Ramos (cell line): ENCODE results near the gene OCA2.
"Not testable (repeated sequence)": the region's sequence is repeated elsewhere in the genome, so short reads cannot be mapped to it uniquely, and the experiment has no call there.

Experiments
- in situ Hi-C: fragments of 300-500 bp; cut with MboI; formaldehyde crosslinking; loops from one replicate; pipeline ENCODE4 v1.14.3; 2022; ENCODE audit warnings: low sequenced_read_pairs; ENCODE audit not compliant: unreplicated experiment

The OCA2 gene

DNA sequence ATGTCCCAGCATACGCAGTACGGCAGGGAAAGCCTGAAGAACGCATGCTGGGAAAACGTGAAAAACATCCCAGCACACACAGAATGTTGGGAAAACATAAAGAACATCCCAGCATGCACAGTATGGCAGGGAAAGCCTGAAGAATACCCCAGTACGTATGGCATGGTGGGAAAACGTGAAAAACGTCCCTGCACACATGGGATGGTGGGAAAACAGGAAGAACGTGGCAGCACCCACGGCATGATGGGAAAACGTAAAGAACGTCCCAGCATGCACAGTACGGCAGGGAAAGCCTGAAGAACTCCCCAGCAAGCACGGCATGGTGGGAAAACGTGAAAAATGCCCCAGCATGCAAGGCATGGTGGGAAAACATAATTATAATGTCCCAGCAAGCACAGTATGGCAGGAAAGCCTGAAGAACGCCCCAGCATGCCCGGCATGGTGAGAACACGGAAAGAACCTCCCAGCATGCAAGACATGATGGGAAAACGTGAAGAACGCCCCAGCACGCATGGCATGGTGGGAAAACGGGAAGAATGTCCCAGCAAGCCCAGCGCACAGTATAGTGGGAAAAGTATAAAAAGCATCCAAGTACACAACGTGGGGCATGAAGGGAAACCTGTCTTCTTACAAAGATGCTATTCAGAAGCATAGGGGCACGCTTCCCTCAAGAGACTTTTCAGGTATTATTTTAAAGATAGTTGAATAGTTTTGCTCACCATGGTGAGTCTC is 128.3 kb downstream of the OCA2 start:
- in situ Hi-C loops = no loop called here

DNA sequence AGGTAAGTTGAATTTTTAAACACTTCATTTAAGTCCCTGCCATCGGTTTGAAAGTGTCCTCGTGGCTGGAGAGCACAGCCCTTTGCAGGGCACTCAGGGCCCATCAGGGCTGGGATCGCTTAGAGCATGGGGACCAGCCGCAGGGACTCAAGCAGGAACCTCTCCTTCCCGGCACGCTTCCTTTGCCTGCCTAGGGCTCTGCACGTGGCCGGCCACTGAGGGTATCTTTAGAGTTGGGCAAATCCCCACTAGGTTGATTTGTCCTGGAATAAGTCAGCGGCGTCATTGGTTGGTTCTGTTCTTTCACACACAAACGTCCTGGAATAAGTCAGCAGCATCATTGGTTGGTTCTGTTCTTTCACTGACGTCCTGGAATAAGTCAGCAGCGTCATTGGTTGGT is 131.6 kb downstream of the OCA2 start:
- in situ Hi-C loops = no loop called here

DNA sequence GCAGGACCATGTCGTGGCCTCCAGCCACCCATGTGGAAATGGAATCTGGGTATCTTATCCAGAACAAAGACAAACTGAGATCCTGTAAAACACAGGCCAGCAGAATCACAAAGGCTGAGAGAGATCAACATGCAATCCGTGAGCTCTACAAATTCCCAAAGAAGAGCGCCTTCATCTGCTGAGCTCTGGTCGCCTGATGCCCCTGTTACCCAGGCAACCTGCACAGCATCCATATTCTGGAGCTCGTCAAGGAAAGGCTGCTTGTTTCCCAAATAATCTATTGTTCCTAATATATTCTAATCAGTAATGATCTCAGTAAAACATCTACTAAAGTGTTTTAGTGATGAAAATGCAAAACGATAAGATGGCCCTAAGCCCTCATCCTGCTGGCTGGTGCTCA is 133.6 kb downstream of the OCA2 start:
- in situ Hi-C loops = no loop called here

DNA sequence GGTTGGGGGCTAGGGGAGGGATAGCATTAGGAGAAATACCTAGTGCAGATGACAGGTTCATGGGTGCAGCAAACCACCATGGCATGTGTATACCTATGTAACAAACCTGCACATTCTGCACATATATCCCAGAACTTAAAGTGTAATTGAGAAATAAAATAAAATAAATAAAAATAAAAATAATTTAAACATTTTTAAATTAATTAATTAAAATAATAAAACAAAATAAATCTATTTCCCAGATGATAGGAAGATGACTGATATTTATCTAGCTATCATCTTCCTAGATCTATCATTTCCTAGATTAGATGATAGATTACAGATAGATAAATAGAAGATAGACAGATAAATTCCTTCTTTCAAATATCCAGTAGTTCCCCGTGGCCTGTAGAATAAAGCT is 137.3 kb downstream of the OCA2 start:
- in situ Hi-C loops = no loop called here

DNA sequence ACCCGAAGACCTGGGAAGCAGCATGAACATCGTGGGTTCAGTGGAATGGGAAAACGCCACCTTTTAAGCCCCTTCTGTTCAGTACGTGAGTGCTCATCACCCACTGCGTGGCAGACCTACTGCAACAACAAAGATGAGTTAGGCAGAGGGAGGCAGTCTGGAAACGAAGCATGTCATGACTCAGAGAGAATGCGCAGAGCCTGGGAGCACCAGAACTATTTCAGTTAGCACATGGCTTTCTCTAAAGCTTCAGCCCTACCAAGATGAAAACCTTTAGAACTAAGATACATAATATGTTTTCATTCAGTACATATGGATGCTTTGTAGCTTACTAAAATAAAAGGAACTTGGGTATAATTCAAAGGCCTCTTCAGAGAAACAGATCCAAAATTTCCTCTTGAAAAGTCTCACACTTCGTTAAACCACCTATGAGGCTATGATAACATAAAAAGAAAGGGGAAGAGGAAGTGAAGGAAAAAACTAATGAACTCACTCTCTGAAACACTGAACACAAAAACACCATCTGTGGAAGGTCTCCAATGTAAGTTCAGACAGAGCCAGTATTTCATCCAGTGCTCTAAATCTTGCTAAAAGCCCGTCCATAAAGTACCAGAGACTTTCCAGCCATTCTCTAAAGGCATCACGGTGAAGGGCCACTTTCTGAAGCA is 140.1 kb downstream of the OCA2 start:
- in situ Hi-C loops = no loop called here

DNA sequence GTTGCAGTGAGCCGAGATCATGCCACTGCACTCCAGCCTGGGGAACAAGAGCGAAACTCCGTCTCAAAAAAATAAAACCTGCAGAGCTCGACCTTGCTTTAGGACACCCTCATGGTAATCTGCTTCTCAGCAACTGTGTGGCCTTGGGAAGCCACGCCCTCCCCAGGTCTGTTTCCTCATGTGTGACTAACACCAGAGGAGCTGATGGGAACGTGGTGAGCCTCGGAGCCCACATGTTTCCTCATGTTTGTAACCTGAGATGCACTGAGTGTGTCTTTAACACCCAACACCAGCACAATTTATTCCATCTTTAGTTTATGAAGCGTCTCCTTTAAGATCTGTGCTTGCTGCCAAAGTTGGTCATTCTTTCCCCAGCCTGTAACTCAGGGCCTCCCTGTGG is 142.8 kb downstream of the OCA2 start:
- in situ Hi-C loops = no loop called here

DNA sequence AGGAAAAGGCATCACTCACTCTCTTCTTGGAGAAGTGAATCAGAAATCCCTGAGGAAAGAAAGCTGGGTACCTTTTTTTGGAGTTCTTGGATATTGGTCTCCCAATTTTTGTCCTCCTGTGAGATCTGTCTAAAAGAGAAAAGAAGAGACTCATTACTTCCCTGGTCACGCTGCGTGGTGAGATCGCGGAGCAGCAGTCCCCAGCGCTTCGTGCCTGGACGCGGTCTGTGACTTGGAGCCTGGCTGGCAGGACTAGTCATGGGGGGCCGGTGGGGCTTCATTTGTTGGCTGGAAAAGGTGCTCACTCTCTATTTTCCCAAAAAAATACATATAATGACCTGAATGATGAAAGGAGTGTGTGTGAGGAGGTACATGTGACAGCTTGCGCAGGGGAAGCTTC is 144.0 kb downstream of the OCA2 start:
- in situ Hi-C loops = no loop called here

DNA sequence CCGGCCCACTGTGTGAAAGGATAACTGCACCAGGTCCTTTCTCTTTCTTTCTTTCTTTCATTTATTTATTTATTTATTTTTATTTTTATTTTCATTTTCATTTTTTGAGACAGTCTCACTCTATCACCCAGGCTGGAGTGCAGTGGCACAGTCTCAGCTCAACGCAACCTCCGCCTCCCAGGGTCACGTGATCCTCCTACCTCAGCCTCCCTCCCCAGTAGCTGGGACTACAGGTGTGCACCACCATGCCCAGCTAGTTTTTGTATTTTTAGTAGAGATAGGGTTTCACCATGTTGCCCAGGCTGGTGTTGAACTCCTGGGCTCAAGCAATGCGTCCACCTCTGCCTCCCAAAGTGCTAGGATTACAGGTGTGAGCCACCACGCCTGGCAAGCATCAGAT is 146.5 kb downstream of the OCA2 start:
- in situ Hi-C loops = not testable (repeated sequence)

DNA sequence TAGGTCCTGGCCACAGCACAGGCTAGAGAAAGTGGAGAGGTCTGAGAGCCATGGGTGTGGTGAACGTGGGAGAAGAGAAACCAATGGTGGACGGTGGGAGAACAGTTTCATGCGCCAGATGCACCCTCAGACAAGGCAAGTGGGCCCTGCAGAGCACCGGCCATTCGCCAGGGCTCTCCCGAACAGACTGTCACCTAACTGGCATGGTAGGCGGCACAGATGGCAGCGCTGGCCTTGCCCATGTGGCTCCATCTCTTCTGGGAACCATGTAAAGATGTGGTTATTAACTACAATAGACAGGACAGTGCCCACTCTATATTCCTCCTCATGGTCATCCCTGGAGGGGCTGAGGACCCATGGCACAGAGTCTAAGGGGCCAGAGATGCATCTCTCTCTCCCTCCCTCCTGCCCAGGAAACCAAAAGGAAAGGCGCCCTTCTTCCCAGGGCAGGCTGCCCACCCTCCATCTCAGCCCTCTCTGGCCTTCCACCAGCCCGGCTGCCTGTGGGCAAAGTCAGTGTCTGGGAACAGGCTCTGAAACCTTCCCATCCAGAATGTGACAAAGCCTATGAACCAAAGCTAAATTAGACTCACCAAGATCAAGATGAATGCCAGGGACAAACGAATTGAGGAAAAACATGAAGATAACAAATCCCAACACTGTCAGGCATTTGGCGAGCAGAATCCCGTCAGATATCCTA is 147.8 kb downstream of the OCA2 start:
- in situ Hi-C loops = no loop called here

DNA sequence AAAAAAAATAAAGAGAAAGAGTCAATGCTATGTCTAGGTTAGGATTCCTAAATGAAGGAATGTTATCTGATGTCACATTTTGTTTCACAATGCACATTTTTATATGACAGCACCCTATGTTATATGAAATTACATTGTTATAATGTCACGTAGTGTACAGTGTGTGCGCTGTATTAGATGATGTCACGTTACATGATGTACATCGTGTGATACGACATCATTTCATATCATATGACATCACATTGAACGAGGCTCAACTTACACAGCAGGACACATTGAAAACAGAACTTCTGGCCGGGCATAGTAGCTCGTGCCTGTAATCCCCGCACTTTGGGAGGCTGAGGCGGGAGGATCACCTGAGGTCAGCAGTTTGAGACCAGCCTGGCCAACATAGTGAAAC is 150.0 kb downstream of the OCA2 start:
- in situ Hi-C loops = no loop called here

DNA sequence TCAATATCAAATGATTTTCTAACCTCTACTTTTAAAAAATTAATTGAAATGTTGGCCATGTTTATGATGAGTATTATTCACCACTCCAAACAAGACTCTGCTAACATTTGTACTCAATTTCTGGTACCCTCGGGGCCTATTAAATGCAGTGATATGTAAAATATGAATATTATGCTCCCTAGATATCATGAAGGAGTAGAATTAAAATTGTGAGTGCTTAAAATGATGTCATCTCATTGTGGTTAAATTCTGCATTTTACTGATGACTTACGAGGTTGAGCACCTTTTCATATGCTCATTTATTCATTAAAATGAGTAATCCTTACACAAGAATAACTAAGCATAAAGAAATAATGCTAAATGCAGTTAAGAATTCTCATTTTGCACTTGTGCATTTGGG is 159.9 kb downstream of the OCA2 start:
- in situ Hi-C loops = loop anchor here (10.0 kb wide), 1 partner anchor 64 kb away; no protein-coding TSS in a partner anchor

DNA sequence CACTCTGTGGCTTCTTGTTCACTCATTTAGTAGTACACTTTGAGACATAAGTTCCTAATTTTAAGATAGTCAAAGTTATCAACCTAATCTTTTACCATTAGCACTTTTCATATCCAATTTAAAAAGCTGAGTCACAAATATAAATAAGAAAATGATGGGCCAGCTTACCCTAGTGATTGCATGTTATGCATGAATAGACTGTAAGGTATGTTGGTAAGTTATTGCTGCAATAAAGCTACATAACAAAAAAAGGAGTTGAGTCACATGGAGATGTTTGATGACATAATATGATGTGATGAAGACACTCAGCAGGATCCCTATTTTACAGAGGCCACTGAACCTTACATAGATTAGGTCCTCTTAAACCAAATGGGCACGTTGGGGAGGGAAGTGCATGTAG is 161.3 kb downstream of the OCA2 start:
- in situ Hi-C loops = loop anchor here (10.0 kb wide), 1 partner anchor 63 kb away; no protein-coding TSS in a partner anchor

DNA sequence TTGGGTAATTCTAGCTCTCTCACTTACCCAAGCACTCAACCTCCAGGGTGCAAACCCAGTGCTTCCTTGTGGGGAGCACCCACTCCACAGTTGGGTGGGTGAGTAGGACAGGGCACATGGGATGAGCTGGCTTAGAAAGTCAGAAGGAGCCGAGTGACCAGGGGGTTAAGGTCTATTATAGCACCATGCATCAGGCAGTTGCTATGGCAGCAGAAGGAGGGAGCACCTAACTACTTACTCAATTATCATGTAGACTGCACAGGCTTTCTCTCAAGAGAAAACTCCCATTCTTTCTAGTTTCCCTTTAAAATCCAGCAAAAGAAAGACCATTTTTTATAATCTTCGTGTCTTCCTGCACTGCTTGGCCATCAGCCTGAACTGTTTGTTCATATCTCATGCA is 163.0 kb downstream of the OCA2 start:
- in situ Hi-C loops = loop anchor here (10.0 kb wide), 1 partner anchor 61 kb away; no protein-coding TSS in a partner anchor

DNA sequence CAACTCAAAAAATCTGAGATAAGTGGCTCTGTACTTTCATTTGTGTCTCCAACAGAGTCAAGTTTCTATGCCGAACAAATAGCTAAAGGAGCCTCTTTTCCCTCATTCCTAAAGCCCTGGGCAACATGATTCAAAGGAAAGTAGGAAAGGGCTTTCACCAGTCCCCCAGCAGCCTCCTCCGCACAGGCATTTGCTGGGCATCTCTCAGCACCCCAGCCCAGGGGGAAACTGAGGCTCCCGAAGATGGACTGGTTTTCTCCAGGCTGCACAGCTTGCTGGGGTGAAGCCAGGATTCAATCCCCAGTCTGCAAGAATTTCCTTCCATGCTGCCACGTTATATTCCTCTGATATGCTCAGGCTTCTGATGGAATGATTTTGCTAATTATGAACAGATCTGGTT is 163.8 kb downstream of the OCA2 start:
- in situ Hi-C loops = loop anchor here (10.0 kb wide), 1 partner anchor 61 kb away; no protein-coding TSS in a partner anchor

DNA sequence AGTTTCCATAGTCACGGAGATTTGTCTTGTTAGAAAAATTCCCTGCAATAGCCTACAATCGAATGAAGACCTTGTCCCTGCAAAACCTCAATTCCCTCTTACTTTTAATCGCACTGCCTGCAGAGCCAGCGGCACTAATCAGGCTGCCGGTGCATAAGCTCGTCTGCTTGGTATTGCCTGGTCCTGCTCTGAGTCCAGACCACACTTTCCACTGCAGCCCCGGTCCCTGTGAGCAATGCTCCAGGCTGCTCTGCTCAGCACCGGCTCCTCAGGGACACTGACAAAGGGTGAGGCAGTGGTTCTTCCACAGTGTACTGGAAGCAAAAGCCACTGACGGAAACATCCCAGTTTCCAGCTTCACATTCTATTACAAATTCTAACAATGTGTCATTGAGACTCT is 164.3 kb downstream of the OCA2 start:
- in situ Hi-C loops = loop anchor here (10.0 kb wide), 1 partner anchor 60 kb away; no protein-coding TSS in a partner anchor

DNA sequence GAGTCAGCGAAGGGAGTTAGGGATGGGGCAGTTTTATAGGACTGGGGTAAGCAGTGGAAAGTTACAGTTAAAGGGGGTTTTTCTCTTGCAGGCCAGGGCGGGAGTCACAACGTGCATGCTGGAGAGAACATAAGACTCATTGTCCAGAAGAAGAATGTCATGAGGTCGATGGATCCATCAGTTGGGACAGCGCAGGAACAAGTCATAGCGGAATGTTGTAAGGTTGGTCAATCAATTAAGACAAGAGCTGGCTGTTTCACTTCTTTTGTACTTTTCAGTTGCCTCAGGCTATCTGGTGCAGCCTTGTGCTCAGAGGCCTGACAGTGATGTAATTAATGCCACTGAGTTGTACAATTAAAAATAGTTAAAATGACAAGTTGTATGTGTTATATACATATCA is 165.6 kb downstream of the OCA2 start:
- in situ Hi-C loops = loop anchor here (10.0 kb wide), 1 partner anchor 59 kb away; no protein-coding TSS in a partner anchor

DNA sequence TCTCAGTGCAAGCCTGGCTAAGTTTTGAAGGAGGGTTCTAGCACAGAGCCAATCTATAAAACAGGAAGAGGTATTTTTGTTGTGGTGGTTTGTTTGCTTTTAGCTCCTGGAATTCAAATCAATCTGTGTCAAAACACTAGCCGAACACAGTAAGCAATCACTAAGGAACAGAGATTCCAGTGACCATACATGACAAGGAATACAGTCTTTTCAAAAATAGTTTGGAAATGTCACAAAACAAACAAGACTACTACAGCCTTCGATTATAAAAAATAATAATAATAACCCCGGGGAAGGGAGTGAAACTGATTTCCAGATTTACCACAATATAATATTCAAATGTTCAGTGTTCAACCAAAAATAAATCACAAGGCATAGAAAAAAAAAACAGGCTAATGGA is 166.5 kb downstream of the OCA2 start:
- in situ Hi-C loops = loop anchor here (10.0 kb wide), 1 partner anchor 58 kb away; no protein-coding TSS in a partner anchor

DNA sequence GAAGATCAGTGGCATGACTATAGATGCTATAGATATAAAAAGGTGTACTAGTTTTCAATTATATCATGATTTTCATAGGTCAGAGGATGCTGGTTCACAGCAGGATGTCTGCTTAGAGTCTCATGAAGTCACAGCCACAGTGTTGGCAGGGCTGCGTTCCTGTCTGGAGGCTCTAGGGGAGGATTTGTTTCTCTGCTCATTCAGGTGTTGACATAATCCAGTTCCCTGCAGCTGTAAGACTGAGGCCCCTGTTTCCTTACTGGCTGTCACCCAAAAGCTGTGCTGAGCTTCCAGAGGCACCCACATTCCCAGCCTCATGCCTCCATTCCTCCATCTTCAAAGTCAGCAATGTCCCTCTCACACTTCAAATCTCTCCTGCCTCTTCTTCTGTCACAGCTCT is 170.7 kb downstream of the OCA2 start:
- in situ Hi-C loops = no loop called here

DNA sequence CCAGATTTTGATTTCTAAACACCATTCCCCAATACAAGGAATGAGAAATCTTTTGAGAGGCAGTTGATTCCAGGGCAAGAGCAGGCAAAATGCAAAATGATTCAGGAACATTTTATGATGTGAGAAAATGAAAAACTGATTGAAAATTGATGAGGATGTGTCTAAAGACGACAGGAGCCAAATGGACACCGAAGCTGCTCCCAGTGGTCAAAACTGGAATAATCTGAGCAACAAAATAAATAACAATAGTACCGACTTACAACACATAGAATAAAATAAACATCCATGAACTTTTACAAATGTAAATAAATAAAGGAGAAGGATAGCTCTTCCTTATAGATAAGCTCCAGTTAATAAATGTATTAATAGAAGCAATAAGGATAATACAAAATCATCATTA is 186.8 kb downstream of the OCA2 start:
- in situ Hi-C loops = no loop called here

DNA sequence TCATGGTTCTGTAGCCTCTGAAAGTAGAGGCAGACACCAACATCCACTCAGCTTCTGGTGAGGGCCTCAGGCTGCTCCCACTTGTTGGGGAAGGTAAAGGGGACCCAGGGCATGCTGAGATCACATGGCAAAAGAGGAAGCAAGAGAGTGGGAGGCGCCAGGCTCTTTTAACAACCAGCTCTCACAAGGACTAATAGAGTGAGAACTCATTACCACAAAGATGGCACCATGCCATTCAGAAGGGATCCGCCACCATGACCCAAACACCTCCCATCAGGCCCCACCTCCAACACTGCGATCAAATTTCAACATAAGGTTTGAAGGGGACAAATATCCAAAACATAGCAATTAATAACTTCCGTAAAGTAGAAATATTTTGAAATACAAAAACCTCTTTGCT is 192.3 kb downstream of the OCA2 start:
- in situ Hi-C loops = no loop called here

DNA sequence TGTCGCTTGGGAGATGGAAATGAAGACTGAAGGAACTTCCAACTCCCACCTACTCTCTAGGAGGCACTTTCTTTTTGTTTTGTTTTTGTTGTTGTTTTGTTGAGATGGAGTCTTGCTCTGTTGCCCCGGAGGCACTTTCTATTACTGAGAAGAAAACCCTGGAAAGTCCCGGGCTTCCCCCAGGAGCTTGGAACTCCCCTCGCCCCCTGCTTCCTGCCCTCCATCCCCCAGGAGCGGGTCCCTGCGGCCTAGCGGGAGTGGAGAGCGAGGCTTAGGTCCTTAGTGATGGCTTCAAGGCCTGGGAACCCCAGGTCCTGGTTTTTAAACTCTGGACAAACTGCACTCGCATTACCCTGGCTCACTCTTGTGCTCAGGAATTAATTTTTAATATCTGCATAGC is 195.7 kb downstream of the OCA2 start:
- in situ Hi-C loops = no loop called here
